ENCODE measurements around the gene DHRS2.

The DHRS2 gene

GRCh38 chr14:23623962-23624361, 12.2 kb upstream of the DHRS2 start:
- no peak for DNase-seq (ENCODE audit: low spot score)
- TF ChIP-seq CTCF (IDR thresholded peaks at IDR 0.05; ENCODE audit: extremely low read depth, insufficient read depth, missing control alignments), result no peak
- in situ Hi-C loops (cut with MboI; ENCODE audit: low pct_unique_long_range_greater_than_20kb, low sequenced_read_pairs, unreplicated experiment), result no loop called here

- in situ Hi-C loops (cut with MboI; ENCODE audit: low pct_unique_long_range_greater_than_20kb, low sequenced_read_pairs, unreplicated experiment), result no loop called here
- DNase-seq (ENCODE audit: low spot score), result no peak
- TF ChIP-seq CTCF (IDR thresholded peaks at IDR 0.05; ENCODE audit: extremely low read depth, insufficient read depth, missing control alignments), result no peak
These were observed 11.2 kb upstream of the DHRS2 start for GRCh38 chr14:23624830-23625404.

- no peak for DNase-seq (ENCODE audit: low spot score)
- in situ Hi-C loops (cut with MboI; ENCODE audit: low pct_unique_long_range_greater_than_20kb, low sequenced_read_pairs, unreplicated experiment), result no loop called here
These were observed 9.2 kb upstream of the DHRS2 start for GRCh38 chr14:23626946-23627345.

GRCh38 chr14:23627961-23628360, 8.2 kb upstream of the DHRS2 start:
- TF ChIP-seq CTCF (IDR thresholded peaks at IDR 0.05; ENCODE audit: extremely low read depth, insufficient read depth, missing control alignments), result no peak
- in situ Hi-C loops (cut with MboI; ENCODE audit: low pct_unique_long_range_greater_than_20kb, low sequenced_read_pairs, unreplicated experiment), result no loop called here
- no peak for DNase-seq (ENCODE audit: low spot score)

More at GRCh38 chr14:23626946-23627345, 9.2 kb upstream of the DHRS2 start:
- TF ChIP-seq CTCF (IDR thresholded peaks at IDR 0.05; ENCODE audit: extremely low read depth, insufficient read depth, missing control alignments), result no peak

- in situ Hi-C loops (cut with MboI; ENCODE audit: low pct_unique_long_range_greater_than_20kb, low sequenced_read_pairs, unreplicated experiment), result no loop called here
- no peak for TF ChIP-seq CTCF (IDR thresholded peaks at IDR 0.05; ENCODE audit: extremely low read depth, insufficient read depth, missing control alignments)
- no peak for DNase-seq (ENCODE audit: low spot score)
These were observed 7.0 kb upstream of the DHRS2 start for GRCh38 chr14:23629204-23629603.

- no peak for DNase-seq (ENCODE audit: low spot score)
- TF ChIP-seq CTCF (IDR thresholded peaks at IDR 0.05; ENCODE audit: extremely low read depth, insufficient read depth, missing control alignments), result no peak
- in situ Hi-C loops (cut with MboI; ENCODE audit: low pct_unique_long_range_greater_than_20kb, low sequenced_read_pairs, unreplicated experiment), result no loop called here
These were observed 6.2 kb upstream of the DHRS2 start for GRCh38 chr14:23629832-23630396.
